OCI-LY7 (cell line): ENCODE measurements around the gene DGKD. TPM values are rescaled to one million over a fixed set of nuclear protein-coding genes. Genes with fewer than 3 reads are reported as not detected.

Source experiments
- BruUV-seq: library from RNA; stranded (reverse); fragments of 400-500 nt; replicated peaks from 2 replicates; lab custom pipeline; 2021; lab: Mats Ljungman, UMichigan
- CTCF ChIA-PET: fragments of 300-600 bp; sonication (Branson Sonifier 250); formaldehyde crosslinking; loops from one replicate; lab custom pipeline; 2022; ENCODE audit warnings: antibody characterized with exemption; ENCODE audit not compliant: unreplicated experiment; lab: Charles Lee
- POLR2A ChIA-PET: fragments of 300-600 bp; sonication (Branson Sonifier 250); formaldehyde crosslinking; loops from one replicate; lab custom pipeline; 2022; ENCODE audit warnings: antibody characterized with exemption; lab: Charles Lee
- DNase-seq: peaks from one replicate; pipeline ENCODE4 v3.0.0-alpha.2; 2015; ENCODE audit warnings: low spot score
- H2AFZ ChIP-seq: fragments of 200-600 bp; sonication (generic), shearing (Covaris generic); 2 replicates; pipeline ENCODE4 v1.6.1; 2014; ENCODE audit warnings: mild to moderate bottlenecking, antibody characterized with exemption, low read length, moderate library complexity
- H3K27ac ChIP-seq: fragments of 200-600 bp; sonication (generic); 2 replicates; pipeline ENCODE4 v1.5.1; 2014; ENCODE audit warnings: mixed run types, low read depth, mild to moderate bottlenecking, moderate library complexity, low read length, inconsistent platforms; ENCODE audit not compliant: poor library complexity, severe bottlenecking
- H3K36me3 ChIP-seq: fragments of 200-600 bp; sonication (generic); 2 replicates; pipeline ENCODE4 v1.6.1; 2014; ENCODE audit warnings: mild to moderate bottlenecking, antibody characterized with exemption, low read length, moderate library complexity, mixed read lengths; ENCODE audit not compliant: insufficient read depth
- H3K4me1 ChIP-seq: fragments of 200-600 bp; sonication (generic); 2 replicates; pipeline ENCODE4 v1.5.1; 2014; ENCODE audit warnings: mild to moderate bottlenecking, low read length; ENCODE audit not compliant: insufficient read depth, poor library complexity, severe bottlenecking
- H3K4me2 ChIP-seq: fragments of 200-600 bp; sonication (generic); 2 replicates; pipeline ENCODE4 v1.6.1; 2014; ENCODE audit warnings: mild to moderate bottlenecking, low read length
- H3K4me3 ChIP-seq: fragments of 200-600 bp; sonication (generic); 2 replicates; pipeline ENCODE4 v1.5.1; 2014; ENCODE audit warnings: mild to moderate bottlenecking, low read depth, low read length; ENCODE audit not compliant: poor library complexity, severe bottlenecking
- H3K79me2 ChIP-seq: fragments of 200-600 bp; sonication (generic); 2 replicates; pipeline ENCODE4 v1.6.1; 2016; ENCODE audit warnings: low read depth, mild to moderate bottlenecking, low read length, moderate library complexity, mixed read lengths; ENCODE audit not compliant: insufficient read depth
- H3K9me2 ChIP-seq: fragments of 200-600 bp; sonication (generic); 2 replicates; pipeline ENCODE4 v1.6.1; 2016; ENCODE audit warnings: mild to moderate bottlenecking, low read length, mixed read lengths; ENCODE audit not compliant: insufficient read depth
- H3K9me3 ChIP-seq: fragments of 200-600 bp; sonication (generic); 2 replicates; pipeline ENCODE4 v1.6.1; 2014; ENCODE audit warnings: mild to moderate bottlenecking, mixed run types, low read length, mixed read lengths
- H4K20me1 ChIP-seq: fragments of 200-600 bp; sonication (generic); 2 replicates; pipeline ENCODE4 v1.6.1; 2014; ENCODE audit warnings: mild to moderate bottlenecking, antibody characterized with exemption, low read length, moderate library complexity, mixed read lengths; ENCODE audit not compliant: insufficient read depth
- CTCF ChIP-seq: fragments of 200-600 bp; sonication (generic); conservative IDR thresholded peaks from 2 replicates; pipeline ENCODE4 v1.5.1; 2014; ENCODE audit warnings: mild to moderate bottlenecking, antibody characterized with exemption, low read length, moderate library complexity, mixed read lengths
- EZH2phosphoT487 ChIP-seq: fragments of 200-600 bp; sonication (generic); IDR thresholded peaks from 2 replicates; pipeline ENCODE4 v1.6.1; 2018; ENCODE audit warnings: low read depth, borderline replicate concordance, mild to moderate bottlenecking, mixed run types, antibody characterized with exemption, low read length, moderate library complexity, mixed read lengths
- intact Hi-C: fragments of 100-400 bp; cut with micrococcal nuclease; formaldehyde crosslinking; loops from one replicate; pipeline ENCODE4 v1.10.0; 2022; ENCODE audit not compliant: unreplicated experiment
- total RNA-seq, 2 experiments: library from RNA; depleted of rRNA in 1 of 2; stranded (reverse); fragments of >200 nt in 1 of 2; shearing (Covaris generic) in 1 of 2; gene quantifications; 2 replicates each; pipeline ENCODE4 v1.2.3, GENCODE V29; 2014 to 2022

Gene DGKD
- total RNA-seq, 2 experiments from 2014 or later: 62.9 to 271 TPM

GRCh38 chr2:233384015-233384414, 29.7 kb downstream of the DGKD start:
- H2AFZ ChIP-seq: no peak overlapping the region
- H3K79me2 ChIP-seq: peaks cover 79% of the 10 kb centered on the region
- peaks cover 8% of the 10 kb centered on the region; the same call in 1 of the 2 replicates for H3K36me3 ChIP-seq
- 0 out of 2 replicates have a peak, but pooled peaks have one; percentile 31 for TF ChIP-seq CTCF
- TF ChIP-seq EZH2phosphoT487: no peak
- no peak overlapping the region for H3K27ac ChIP-seq
- peak overlapping the region; percentile 72 for H3K4me2 ChIP-seq
- intact Hi-C loops: loop anchor here (2.0 to 5.0 kb wide), 3 partner anchors 35 to 53 kb away; no protein-coding TSS in a partner anchor
- DNase-seq: no peak
- no peaks in the 10 kb centered on the region; the same call in 1 of the 2 replicates for H4K20me1 ChIP-seq
- no TSS peak for BruUV-seq
- H3K9me2 ChIP-seq: no peaks in the 10 kb centered on the region
- ChIA-PET POLR2A (interaction anchor here (0.7 to 2.5 kb wide), 9 partner anchors 7 to 107 kb away, joined by 3 to 11 read pairs (median 5); no protein-coding TSS in a partner anchor), CTCF (interaction anchor here (2.0 kb wide), 1 partner anchor 30 kb away, joined by 8 read pairs; no protein-coding TSS in a partner anchor)
- no peaks in the 10 kb centered on the region for H3K9me3 ChIP-seq
- H3K4me3 ChIP-seq: no peak overlapping the region
- peaks cover 77% of the 10 kb centered on the region for H3K4me1 ChIP-seq

- no peaks in the 10 kb centered on the region; the same call in 1 of the 2 replicates for H4K20me1 ChIP-seq
- no peak for TF ChIP-seq EZH2phosphoT487
- TF ChIP-seq CTCF: no peak
- H3K79me2 ChIP-seq: peaks cover 70% of the 10 kb centered on the region
- CTCF ChIA-PET: interaction anchor here (1.4 to 2.0 kb wide), 2 partner anchors 27 to 31 kb away, joined by 3 to 8 read pairs; no protein-coding TSS in a partner anchor
- H3K27ac ChIP-seq: peak overlapping the region; percentile 82
- peaks cover 68% of the 10 kb centered on the region for H3K4me1 ChIP-seq
- no peaks in the 10 kb centered on the region for H3K9me2 ChIP-seq
- peak; percentile 23 for DNase-seq
- peak overlapping the region; percentile 72 for H3K4me2 ChIP-seq
- intact Hi-C loops: loop anchor here (1.0 to 5.0 kb wide), 4 partner anchors 28 to 54 kb away; no protein-coding TSS in a partner anchor
- H3K36me3 ChIP-seq: peaks cover 17% of the 10 kb centered on the region
- POLR2A ChIA-PET: interaction anchor here (0.7 to 2.2 kb wide), 11 partner anchors 8 to 108 kb away, joined by 3 to 10 read pairs (median 4); no protein-coding TSS in a partner anchor
- no peak overlapping the region for H2AFZ ChIP-seq
- BruUV-seq: no TSS peak
- peak overlapping the region; percentile 28 for H3K4me3 ChIP-seq
- no peaks in the 10 kb centered on the region for H3K9me3 ChIP-seq
Measured at GRCh38 chr2:233384811-233385488, 30.7 kb downstream of the DGKD start.
